ENCODE data around the gene SPAG16.

- TF ChIP-seq POLR2AphosphoS5 (IDR thresholded peaks at IDR 0.05; ENCODE audit: low read depth, low read length) (no peak), FOXP2 (optimal IDR thresholded peaks at IDR 0.05; ENCODE audit: borderline replicate concordance, extremely low read depth, extremely low read length, insufficient read depth) (no peak)
Observed at GRCh38 chr2:214203744-214204289, 919.6 kb downstream of the SPAG16 start.
